Brain microvascular endothelial cell (primary cell): ENCODE data around the gene PNKD.

Source experiments
- DNase-seq: peaks from one replicate; pipeline ENCODE4 v3.0.0-alpha.2; 2020
- H3K27ac ChIP-seq: fragments of 250-450 bp; sonication (Bioruptor Pico); 2 replicates; pipeline ENCODE4 v1.5.1; 2020; ENCODE audit warnings: mild to moderate bottlenecking, moderate library complexity
- H3K27me3 ChIP-seq: fragments of 250-450 bp; sonication (Bioruptor Pico); replicated peaks from 2 replicates; pipeline ENCODE4 v1.5.1; 2020; ENCODE audit warnings: mild to moderate bottlenecking
- H3K36me3 ChIP-seq: fragments of 250-450 bp; sonication (Bioruptor Pico); replicated peaks from 2 replicates; pipeline ENCODE4 v1.5.1; 2020; ENCODE audit warnings: mild to moderate bottlenecking
- H3K4me3 ChIP-seq: 2 replicates; pipeline ENCODE4 v1.5.1; 2011; ENCODE audit warnings: low read depth, mild to moderate bottlenecking, control low read depth, low read length, moderate library complexity
- in situ Hi-C: cut with HindIII; loops from 2 replicates; pipeline ENCODE4 v1.10.0; 2017; ENCODE audit warnings: low sequenced_read_pairs, low pct_ligation_motif_present
- TF ChIP-seq, protein P1 (sequence below): IDR thresholded peaks from 2 replicates; pipeline ENCODE4 v1.5.1; 2011; ENCODE audit warnings: low read depth, mild to moderate bottlenecking, moderate library complexity, low read length, control low read depth, inconsistent platforms; ENCODE audit errors: missing control alignments

PNKD gene

GRCh38 chr2:218328294-218328693, 58.0 kb downstream of the PNKD start:
- Histone ChIP-seq H3K27me3 (no peaks in the 10 kb centered on the region), H3K27ac (no peak overlapping the region)

DNA sequence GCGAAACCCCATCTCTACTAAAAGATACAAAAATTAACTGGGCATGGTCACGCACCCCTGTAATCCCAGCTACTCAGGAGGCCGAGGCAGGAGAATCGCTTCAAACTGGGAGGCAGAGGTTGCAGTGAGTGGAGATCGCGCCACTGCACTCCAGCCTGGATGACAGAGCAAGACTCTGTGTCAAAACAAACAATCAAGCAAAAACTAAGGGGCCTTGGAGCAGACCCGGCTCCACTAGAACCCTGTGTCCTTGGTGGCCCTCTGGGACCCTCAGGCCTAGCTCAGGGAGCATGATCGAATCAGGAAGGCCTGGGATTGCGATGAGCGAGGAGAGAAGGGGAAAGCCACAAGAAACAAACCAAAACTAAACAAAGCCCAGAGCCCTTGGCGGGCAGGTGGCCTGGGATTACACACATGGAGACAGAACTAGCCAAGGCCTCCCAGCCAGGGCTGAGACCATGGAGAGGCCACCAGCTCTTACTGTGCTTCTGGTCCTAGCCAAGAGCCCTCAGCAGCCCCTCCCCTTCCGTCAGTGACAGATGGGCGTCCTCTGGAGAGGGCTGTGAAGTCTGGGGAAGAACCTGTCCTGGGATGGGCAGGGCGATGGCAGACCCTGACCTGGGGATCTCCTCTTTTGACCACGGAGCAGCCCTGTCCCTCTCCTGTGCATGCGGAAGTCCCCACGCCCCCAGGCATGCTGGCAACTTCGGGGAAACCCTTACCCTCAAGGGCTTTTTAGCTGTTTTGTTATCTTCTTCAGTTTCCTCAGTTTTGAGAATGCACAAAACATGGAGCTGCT, 58.9 kb downstream of the PNKD start:
- H3K27ac ChIP-seq, result no peak overlapping the region
- H3K27me3 ChIP-seq, result no peaks in the 10 kb centered on the region
- no peak overlapping the region for H3K4me3 ChIP-seq
- no peaks in the 10 kb centered on the region for H3K36me3 ChIP-seq
- in situ Hi-C loops, result no loop called here
- TF ChIP-seq, protein P1, sequence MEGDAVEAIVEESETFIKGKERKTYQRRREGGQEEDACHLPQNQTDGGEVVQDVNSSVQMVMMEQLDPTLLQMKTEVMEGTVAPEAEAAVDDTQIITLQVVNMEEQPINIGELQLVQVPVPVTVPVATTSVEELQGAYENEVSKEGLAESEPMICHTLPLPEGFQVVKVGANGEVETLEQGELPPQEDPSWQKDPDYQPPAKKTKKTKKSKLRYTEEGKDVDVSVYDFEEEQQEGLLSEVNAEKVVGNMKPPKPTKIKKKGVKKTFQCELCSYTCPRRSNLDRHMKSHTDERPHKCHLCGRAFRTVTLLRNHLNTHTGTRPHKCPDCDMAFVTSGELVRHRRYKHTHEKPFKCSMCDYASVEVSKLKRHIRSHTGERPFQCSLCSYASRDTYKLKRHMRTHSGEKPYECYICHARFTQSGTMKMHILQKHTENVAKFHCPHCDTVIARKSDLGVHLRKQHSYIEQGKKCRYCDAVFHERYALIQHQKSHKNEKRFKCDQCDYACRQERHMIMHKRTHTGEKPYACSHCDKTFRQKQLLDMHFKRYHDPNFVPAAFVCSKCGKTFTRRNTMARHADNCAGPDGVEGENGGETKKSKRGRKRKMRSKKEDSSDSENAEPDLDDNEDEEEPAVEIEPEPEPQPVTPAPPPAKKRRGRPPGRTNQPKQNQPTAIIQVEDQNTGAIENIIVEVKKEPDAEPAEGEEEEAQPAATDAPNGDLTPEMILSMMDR, result no peak
- no peak for DNase-seq

More at GRCh38 chr2:218328294-218328693, 58.0 kb downstream of the PNKD start:
- Histone ChIP-seq H3K4me3 (no peak overlapping the region), H3K36me3 (no peaks in the 10 kb centered on the region)
- no peak for DNase-seq
- TF ChIP-seq, protein P1, result no peak
- in situ Hi-C loops, result no loop called here

- H3K36me3 ChIP-seq, result no peaks in the 10 kb centered on the region
- in situ Hi-C loops, result no loop called here
- TF ChIP-seq, protein P1, result no peak
- no peak overlapping the region for H3K27ac ChIP-seq
- H3K4me3 ChIP-seq, result no peak overlapping the region
- no peak for DNase-seq
- H3K27me3 ChIP-seq, result no peaks in the 10 kb centered on the region
Measured at GRCh38 chr2:218329826-218330593, 59.7 kb downstream of the PNKD start.

- no peak for DNase-seq
- Histone ChIP-seq H3K4me3 (no peak overlapping the region), H3K36me3 (no peaks in the 10 kb centered on the region), H3K27me3 (no peaks in the 10 kb centered on the region), H3K27ac (no peak overlapping the region)
- TF ChIP-seq, protein P1, result no peak
- in situ Hi-C loops, result no loop called here
Measured at GRCh38 chr2:218331745-218332144, 61.4 kb downstream of the PNKD start.

GRCh38 chr2:218332288-218332687, 62.0 kb downstream of the PNKD start:
- no peak for DNase-seq
- H3K27me3 ChIP-seq, result no peaks in the 10 kb centered on the region
- in situ Hi-C loops, result no loop called here
- no peak overlapping the region for H3K27ac ChIP-seq
- H3K4me3 ChIP-seq, result no peak overlapping the region
- TF ChIP-seq, protein P1, result no peak
- H3K36me3 ChIP-seq, result no peaks in the 10 kb centered on the region
